ENCODE data around the gene SUB1.
"Not testable (repeated sequence)": the region's sequence is repeated elsewhere in the genome, so short reads cannot be mapped to it uniquely, and the experiment has no call there.

SUB1 gene

GRCh38 chr5:32585446-32586275, at the start of gene SUB1:
TSS of gene SUB1 (plus strand) at chr5:32585557. CDS start at chr5:32588513, 2,956 bp downstream.
- DNase-seq (ENCODE audit: low read depth, low spot score) = peak; percentile 71

- no peak for DNase-seq (ENCODE audit: low read depth, low spot score)
Observed at GRCh38 chr5:32536246-32536645, 49.1 kb upstream of the SUB1 start.

- not testable (repeated sequence) for DNase-seq (ENCODE audit: low read depth, low spot score)
Observed at GRCh38 chr5:32537437-32538029, 47.8 kb upstream of the SUB1 start.

GRCh38 chr5:32538031-32538547, 47.3 kb upstream of the SUB1 start:
- no peak for DNase-seq (ENCODE audit: low read depth, low spot score)

GRCh38 chr5:32539981-32540845, 45.1 kb upstream of the SUB1 start:
- no peak for DNase-seq (ENCODE audit: low read depth, low spot score)

GRCh38 chr5:32541241-32541640, 44.1 kb upstream of the SUB1 start:
- DNase-seq (ENCODE audit: low read depth, low spot score) = no peak

GRCh38 chr5:32542216-32543059, 42.9 kb upstream of the SUB1 start:
- no peak for DNase-seq (ENCODE audit: low read depth, low spot score)

- no peak for DNase-seq (ENCODE audit: low read depth, low spot score)
Observed at GRCh38 chr5:32543291-32543690, 42.1 kb upstream of the SUB1 start.

- DNase-seq (ENCODE audit: low read depth, low spot score) = no peak
Observed at GRCh38 chr5:32545102-32545800, 40.1 kb upstream of the SUB1 start.

- no peak for DNase-seq (ENCODE audit: low read depth, low spot score)
Observed at GRCh38 chr5:32551194-32551593, 34.2 kb upstream of the SUB1 start.

- no peak for DNase-seq (ENCODE audit: low read depth, low spot score)
Observed at GRCh38 chr5:32551865-32552264, 33.5 kb upstream of the SUB1 start.

GRCh38 chr5:32552491-32552890, 32.9 kb upstream of the SUB1 start:
- not testable (repeated sequence) for DNase-seq (ENCODE audit: low read depth, low spot score)

- DNase-seq (ENCODE audit: low read depth, low spot score) = no peak
Observed at GRCh38 chr5:32552936-32553335, 32.4 kb upstream of the SUB1 start.

- not testable (repeated sequence) for DNase-seq (ENCODE audit: low read depth, low spot score)
Observed at GRCh38 chr5:32554181-32554780, 31.1 kb upstream of the SUB1 start.

GRCh38 chr5:32556543-32556942, 28.8 kb upstream of the SUB1 start:
- DNase-seq (ENCODE audit: low read depth, low spot score) = not testable (repeated sequence)

- DNase-seq (ENCODE audit: low read depth, low spot score) = no peak
Observed at GRCh38 chr5:32559411-32559810, 25.9 kb upstream of the SUB1 start.

GRCh38 chr5:32559921-32560320, 25.4 kb upstream of the SUB1 start:
- DNase-seq (ENCODE audit: low read depth, low spot score) = no peak

- DNase-seq (ENCODE audit: low read depth, low spot score) = no peak
Observed at GRCh38 chr5:32562056-32562455, 23.3 kb upstream of the SUB1 start.

- DNase-seq (ENCODE audit: low read depth, low spot score) = no peak
Observed at GRCh38 chr5:32562843-32563242, 22.5 kb upstream of the SUB1 start.

GRCh38 chr5:32563614-32564013, 21.7 kb upstream of the SUB1 start:
- DNase-seq (ENCODE audit: low read depth, low spot score) = no peak

Data from iPS DF 19.7 (cell line).